Measurements from ENCODE around the gene PPP1R2B.
"Not testable (repeated sequence)": the region's sequence is repeated elsewhere in the genome, so short reads cannot be mapped to it uniquely, and the experiment has no call there.

The PPP1R2B gene

DNA sequence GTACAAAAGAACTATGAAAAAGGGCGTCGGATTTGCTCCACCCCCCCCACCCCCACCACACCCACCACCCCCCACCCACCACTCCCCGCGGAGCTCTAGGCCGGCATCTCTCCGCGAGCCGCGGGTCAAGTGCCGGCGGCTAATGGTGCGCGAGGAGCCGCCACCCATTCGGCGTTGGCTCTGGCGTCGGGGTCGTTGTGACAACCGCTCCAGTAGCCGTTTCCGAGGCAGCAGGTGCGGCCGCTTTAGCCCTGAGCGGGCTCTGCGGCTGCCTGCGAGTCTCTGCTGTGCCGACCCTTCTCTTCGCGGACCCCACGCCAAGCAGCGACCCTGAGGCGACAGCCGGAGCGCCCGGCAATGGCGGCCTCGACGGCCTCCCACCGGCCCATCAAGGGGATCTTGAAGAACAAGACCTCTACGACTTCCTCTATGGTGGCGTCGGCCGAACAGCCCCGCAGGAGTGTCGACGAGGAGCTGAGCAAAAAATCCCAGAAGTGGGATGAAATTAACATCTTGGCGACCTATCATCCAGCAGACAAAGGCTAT, at the start of gene PPP1R2B:
PPP1R2B (plus strand) TSS at position 90 of the 546 bp plus-strand sequence; CDS start at position 358, 268 bp downstream.
- no peak within 1 kb of the TSS for H3K4me3 ChIP-seq (ENCODE audit: low read depth, low read length)

DNA sequence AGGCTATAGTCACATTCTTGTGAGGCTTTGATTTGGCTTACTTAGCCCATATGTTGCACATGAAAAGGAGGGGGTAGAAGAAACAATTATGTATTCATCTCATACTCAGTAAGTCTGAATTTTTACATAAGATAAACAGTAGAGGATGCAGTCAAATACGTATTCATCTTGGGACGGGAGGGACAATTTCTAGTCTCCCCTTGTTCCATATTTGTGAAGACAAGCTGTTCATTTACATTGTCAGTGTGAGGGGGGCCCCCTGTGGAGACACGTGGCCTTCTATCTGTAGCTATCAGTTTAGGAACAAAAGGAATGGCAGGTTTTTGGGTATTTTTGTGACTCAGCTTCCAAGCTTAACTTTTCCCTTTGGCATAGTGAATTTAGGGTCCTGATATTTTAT, 49.2 kb upstream of the PPP1R2B start:
- H3K4me3 ChIP-seq (ENCODE audit: low read depth, low read length): no peak overlapping the region

DNA sequence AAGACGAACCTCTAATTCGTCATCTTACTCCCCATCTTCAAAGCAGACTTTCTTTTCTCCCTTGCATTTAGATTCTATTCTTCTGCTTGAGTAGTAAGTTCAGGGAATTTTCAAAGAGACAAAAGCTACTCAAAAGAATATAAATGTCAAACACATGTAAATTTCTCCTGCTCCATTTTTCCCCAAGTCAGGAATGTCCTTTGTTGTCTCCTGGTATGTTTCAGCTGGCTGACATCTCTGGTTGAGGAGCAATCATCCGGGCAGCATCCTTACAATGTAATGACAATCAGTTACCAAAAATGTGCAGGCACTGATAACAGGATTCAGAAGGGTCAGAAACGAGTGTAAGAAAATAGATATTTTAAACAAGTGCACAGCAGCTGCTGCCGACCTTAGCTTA, 47.6 kb upstream of the PPP1R2B start:
- no peak overlapping the region for H3K4me3 ChIP-seq (ENCODE audit: low read depth, low read length)

DNA sequence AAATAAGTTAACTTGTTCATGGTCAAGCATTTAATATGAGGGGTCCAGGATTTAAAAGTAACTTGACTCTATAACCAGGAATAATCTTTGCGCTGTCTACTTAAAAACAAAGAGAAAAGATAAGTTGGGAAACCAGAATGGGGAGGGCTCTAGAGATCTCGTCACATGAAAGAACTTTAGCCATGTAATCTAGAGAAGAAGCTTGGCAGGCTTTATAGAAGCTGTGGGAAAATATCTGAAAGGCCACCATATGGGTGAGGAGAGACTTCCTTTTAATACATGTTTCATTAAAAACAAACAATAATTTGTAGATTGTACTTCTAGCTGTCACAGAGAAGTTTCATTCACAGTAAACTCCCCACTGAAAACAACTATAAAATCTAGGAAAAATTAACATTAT, 46.7 kb upstream of the PPP1R2B start:
- H3K4me3 ChIP-seq (ENCODE audit: low read depth, low read length): no peak overlapping the region

DNA sequence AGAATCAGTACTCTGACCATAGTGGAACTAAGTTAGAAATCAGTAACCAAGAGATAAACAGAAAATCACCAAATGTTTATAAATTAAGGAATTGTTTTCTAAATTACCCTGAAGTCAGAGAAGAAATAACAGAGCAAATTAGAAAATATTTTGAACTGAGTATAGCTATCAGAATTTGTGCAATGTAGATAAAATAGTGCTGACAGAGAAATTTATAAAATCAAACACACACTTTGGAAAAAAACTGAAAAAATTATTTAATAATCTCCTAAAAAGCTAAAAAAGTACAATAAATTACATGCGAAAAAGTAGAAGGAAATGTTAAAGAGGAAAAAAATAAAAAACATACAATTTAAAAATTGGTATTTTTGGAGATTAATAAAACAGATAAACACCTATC, 37.1 kb upstream of the PPP1R2B start:
- H3K4me3 ChIP-seq (ENCODE audit: low read depth, low read length): no peak overlapping the region

DNA sequence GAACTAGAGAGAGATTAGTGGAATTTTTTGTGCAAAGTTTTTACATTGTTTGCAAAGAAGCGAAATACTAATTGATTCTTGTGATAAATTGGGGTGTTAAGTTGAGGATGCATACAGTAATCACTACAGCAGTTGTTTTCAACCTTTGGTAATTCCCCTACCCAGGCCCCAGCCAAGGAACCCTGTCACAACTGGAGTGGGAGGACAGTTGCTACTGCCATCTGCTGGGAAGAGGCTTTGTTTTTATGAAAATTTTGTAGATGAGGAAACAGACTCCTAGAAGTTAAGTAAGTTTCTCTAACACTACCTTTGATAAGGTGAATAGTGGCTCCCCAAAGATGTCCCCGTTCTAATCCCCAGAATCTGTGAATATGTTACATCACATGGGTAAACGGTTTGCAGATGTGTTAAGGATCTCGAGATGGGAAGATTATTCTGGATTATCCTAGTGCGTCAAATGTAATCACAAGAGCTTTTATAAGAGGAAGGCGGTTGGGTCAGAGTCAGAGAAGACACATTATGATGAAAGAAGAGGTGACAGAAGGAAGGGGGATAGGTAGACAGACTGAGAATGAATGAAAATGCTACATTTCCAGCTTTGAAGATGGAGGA, 34.0 kb upstream of the PPP1R2B start:
- no peak overlapping the region for H3K4me3 ChIP-seq (ENCODE audit: low read depth, low read length)

DNA sequence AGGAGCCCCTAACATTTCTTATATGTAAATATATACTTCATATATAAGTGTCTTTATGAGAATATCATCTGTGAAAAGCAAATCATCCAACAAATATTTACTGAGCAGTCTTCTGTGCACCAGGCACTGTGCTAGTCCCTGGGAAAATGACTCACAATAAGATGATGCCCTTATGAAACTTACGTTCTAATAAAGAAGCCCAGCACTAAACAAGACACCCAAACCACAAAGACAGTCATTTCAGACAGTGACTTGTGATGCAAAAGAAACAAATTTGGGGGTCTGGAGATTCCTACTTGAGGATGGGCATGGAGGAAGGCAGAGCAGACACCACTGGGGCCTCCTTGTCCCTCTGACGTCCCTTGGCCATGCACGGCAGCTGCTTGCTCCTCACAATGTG, 30.6 kb upstream of the PPP1R2B start:
- no peak overlapping the region for H3K4me3 ChIP-seq (ENCODE audit: low read depth, low read length)

DNA sequence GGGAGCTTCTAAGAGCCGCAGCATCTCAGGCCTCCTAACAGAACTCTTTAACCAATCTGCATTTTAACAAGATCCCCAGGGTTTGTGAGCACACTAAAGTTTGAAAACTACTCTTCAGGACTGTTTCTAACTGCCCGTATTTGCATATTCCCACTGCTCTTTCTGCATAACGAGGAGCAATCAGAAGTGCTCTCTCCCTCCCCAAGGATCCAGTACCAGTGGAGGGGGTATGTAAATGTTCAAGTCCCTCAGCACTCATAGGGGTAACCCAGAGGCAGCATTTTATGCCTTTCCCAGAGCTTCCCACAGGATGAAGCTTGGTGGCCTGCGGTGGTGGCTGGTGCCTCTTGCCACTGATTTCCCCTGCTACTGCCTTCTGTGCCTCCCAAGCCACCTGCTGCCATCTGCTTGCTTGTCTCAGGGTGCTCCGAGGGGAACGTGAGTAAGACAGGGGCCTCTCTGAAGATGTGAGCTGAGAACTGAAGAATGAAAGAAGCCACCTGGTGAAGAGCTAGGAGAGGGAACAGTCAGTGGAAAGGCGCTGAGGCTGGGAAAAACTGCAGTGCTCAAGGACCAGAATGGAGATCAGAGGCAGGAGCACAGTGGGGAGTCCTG, 30.0 kb upstream of the PPP1R2B start:
- H3K4me3 ChIP-seq (ENCODE audit: low read depth, low read length): no peak overlapping the region

DNA sequence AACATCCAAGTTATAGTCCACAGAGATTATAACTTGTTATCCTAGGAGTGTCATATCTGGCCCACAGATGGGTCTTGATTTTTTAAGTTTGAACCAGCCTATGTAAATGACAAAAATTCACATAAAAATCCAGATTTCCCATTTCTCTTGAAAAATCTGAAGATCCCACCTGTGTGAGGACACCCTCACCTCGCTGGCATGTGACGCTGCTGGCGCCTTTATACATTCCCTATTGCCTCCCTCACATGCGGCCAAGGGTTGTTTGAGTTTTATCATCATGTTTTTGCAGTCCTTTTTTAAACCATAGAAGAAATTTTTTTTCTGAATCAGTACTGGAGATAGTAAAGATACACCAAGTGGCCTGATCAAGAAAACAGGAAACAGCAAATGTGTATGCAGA, 25.9 kb upstream of the PPP1R2B start:
- no peak overlapping the region for H3K4me3 ChIP-seq (ENCODE audit: low read depth, low read length)

DNA sequence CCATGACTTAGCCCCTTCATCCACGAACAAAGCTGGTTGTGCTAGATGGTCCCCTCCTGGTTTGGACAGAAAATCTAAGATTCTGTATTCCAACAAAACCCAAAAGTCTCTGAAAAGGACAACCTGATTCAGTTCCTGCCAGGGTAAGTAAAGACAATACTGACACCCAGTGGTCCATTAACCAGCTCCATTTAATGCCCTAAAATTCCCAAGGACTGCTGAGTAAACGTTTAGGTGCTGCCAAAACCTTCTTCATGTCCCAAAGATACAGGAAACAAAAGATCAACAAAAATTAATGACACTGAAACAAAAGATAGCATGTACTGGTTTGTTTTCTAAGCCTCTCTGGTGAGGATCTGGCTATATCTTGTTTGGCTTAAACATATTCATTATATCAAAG, 25.3 kb upstream of the PPP1R2B start:
- no peak overlapping the region for H3K4me3 ChIP-seq (ENCODE audit: low read depth, low read length)

DNA sequence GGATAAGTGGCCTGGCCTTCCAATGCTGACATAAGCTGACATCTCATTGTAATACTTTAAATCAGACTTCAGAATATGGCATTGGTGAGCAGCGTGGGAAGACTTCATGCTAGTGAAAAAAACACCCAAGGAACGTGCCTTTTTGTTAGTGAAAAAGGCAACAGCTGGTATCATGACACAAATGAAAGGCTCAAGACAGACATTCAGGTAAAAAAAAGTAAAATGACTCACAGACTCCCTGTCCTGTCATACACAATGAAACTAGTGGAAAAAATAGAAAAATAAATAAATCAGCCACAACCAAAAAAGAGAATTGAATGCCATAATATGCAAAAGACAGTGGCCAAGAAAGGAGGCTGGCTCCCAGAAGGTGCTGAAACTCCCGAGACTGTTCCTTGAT, 24.4 kb upstream of the PPP1R2B start:
- H3K4me3 ChIP-seq (ENCODE audit: low read depth, low read length): no peak overlapping the region

DNA sequence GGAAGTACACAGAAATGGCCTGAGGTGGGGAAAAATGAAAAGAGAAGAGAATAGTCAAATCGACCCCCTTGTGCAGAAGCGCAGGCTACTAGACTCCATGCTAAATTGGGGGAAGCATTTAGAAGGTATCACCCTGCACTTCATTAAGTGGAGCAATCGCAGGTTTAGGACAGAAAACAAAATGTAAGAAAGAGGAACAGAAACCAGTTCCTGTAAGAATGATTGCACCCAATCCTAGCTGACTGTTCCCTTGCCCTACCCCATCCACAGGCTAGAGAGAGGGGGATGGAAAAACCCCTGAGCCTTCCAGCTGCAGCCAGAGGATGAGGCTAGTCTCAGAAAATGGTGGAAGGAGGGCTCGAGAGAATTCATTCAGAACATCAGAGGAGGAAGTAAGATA, 23.9 kb upstream of the PPP1R2B start:
- H3K4me3 ChIP-seq (ENCODE audit: low read depth, low read length): no peak overlapping the region

DNA sequence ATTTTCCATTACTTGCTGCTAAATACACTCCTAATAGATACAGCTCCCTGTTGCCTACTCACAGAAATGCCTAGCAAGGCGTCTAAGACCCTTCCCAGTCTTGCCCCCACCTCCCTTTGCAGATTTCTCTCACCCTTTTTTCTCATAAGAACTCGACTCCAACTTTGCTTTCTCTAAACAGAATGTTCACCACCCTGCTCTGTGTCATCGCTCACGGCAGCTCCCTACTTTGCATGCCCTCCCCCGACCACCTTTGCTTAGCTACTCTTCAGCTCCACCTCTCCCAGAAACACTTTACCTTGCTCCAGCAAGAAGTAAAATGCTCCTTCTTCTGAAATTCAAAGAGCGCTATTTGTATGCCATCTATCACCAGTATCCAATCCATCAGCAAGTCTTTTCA, 15.2 kb upstream of the PPP1R2B start:
- H3K4me3 ChIP-seq (ENCODE audit: low read depth, low read length): no peak overlapping the region

DNA sequence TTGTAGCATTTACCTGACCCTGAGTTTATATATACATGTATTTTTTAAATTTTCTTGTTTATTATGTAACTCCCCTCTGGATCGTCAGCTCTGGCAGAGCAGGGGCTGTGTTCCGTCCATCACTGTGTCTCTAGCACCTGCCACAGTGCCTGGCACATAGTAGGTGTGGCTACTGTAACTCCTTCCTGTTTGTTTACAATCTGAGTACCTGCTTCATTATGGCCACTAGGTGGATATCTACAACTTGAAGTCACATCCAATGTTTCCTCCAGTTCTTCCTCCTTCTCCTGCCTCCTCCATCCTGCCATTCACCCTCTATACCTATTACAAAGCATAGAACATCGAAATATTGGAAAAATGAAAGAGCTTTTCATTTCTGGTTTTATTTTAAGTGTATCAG, 14.2 kb upstream of the PPP1R2B start:
- no peak overlapping the region for H3K4me3 ChIP-seq (ENCODE audit: low read depth, low read length)

DNA sequence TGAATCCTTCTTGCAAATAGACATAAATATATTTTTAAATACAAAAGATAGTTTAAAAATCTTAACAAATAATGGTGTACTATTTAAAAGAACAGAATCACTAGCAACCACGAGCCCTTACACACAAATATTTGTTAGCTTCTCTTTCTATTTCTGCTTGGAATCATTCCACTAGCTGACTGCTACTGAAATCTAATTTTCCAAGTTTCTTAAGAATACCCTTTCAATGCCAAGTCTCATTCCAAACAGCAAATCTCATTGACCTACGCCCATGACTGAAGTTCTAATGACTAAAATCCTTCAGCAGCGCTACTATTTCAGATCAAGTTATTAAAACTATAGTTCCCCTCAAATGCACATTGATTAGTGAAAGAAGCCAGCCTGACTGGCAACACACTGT, 13.2 kb upstream of the PPP1R2B start:
- no peak overlapping the region for H3K4me3 ChIP-seq (ENCODE audit: low read depth, low read length)

DNA sequence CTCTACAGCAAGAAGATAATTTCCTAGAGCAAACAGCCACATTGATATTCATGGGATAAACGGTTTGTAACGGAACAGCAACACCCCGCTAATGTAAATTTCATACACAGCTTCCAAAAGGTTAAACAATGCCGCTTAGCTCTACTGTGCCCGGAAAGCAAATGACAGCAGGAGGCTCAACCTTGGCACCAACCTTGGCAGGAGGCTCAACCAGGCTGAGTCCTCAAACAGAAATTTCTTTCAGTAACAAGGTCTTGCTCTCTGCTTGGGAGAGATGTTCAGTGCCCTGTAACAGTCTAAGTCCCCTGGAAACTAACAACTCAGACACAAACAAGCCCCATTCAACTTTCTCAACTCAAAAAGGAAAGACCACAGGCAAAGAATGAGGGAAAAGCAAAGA, 11.1 kb upstream of the PPP1R2B start:
- H3K4me3 ChIP-seq (ENCODE audit: low read depth, low read length): no peak overlapping the region

DNA sequence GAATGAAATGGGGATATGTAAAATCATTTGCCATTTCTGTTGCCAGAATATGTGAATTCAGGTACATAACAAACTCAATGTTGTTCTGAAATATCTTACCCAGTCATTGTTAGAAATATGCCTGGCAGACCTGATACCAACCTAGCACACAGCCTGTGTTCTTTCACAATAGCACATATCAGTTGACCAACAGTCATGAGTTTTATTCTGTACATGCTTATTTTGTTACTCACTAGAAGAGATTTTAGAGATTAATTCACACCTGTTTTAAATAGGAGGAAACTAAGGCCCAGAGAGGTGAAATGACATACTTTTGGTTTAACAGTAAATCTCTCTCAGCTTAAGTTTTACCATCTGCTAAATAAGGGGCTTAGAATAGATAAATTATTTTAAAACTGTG, 8.4 kb upstream of the PPP1R2B start:
- H3K4me3 ChIP-seq (ENCODE audit: low read depth, low read length): no peak overlapping the region

DNA sequence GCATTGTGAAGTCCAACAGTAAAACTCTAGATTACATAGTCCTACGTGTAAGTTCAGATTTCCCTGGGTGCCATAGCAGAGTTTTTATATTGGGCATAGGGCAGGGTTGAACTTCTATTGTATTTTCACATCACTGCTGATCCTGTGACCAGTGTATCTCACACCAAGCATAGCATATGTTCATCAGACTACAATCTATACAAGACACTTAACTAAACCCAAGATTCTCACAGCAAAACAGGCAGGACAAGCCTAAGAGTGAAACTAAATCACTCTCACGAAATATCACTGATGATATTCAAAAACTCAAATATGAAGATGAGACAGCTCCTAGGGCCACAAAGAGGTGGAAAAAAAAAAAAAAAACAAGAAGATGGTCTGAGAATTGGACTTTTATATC, 3.2 kb upstream of the PPP1R2B start:
- no peak overlapping the region for H3K4me3 ChIP-seq (ENCODE audit: low read depth, low read length)

DNA sequence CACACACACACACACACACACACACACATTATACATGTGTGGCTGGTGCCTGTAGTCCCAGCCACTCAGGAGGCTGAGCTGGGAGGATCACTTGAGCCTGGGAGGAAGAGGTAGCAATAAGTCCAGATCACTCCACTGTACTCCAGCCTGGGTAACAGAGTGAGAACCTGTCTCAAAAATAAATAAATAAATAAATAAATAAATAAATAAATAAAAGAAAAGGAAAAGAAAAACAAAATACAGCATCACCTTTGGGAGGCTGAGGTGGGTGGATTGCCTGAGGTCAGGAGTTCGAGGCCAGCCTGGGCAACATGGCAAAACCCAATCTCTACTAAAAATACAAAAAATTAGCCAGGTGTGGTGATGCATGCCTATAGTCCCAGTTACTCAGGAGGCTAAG, 1.6 kb upstream of the PPP1R2B start:
- not testable (repeated sequence) for H3K4me3 ChIP-seq (ENCODE audit: low read depth, low read length)

DNA sequence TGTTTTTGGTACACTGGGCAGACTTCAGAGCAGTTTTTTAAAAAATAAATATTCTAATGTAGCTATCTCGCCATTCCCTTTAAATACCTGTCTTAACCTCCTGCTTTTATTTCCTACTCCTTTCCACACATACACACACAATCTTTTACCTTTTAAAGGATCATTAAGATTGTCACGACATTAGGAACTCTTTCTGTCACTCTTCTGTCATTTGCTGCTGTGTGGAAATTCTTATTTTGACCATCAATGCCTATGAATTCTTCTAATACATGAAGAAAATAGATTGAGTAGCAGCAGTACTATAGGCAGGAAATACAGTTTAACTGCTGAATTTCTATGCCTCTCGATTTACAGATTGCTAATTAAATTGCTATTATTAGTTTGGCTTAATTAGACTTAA, 1.8 kb downstream of the PPP1R2B start:
- no peak overlapping the region for H3K4me3 ChIP-seq (ENCODE audit: low read depth, low read length)

DNA sequence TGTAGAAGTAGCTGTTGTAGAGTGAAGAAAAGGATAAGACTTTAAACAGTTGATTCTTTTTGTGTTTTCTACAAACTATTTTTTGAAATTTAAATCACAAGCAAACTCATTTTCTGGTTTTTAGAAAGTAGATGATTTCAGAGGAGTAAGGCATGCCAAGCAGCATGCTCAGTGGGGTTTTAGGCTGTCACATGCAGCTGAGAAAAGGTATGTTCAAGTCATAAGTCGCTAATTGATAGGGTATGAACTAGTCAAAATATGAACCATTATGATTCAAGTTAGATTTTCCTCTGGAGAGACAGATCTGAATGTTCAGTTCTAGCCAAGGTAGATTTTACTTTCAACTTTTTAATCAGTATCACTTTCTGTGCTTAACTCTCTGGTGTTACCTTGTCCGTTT, 3.0 kb downstream of the PPP1R2B start:
- not testable (repeated sequence) for H3K4me3 ChIP-seq (ENCODE audit: low read depth, low read length)

DNA sequence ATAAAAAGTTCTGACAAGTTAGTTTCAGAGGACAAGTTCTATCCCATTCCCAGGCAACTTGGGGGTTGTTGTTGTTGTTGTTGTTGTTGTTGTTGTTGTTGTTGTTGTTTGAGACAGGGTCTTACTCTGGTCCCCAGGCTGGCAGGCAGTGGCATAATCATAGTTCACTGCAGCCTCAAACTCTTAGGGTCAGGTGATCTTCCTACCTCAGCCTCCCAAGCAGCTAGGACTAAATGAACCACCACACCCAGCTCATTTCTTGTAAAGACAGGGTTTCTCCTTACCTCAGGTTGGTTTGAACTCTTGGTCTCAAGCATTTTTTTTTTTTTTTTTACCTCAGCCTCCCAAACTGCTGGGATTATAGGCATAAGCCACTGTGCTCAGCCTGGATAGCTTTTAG, 15.3 kb downstream of the PPP1R2B start:
- H3K4me3 ChIP-seq (ENCODE audit: low read depth, low read length): no peak overlapping the region

DNA sequence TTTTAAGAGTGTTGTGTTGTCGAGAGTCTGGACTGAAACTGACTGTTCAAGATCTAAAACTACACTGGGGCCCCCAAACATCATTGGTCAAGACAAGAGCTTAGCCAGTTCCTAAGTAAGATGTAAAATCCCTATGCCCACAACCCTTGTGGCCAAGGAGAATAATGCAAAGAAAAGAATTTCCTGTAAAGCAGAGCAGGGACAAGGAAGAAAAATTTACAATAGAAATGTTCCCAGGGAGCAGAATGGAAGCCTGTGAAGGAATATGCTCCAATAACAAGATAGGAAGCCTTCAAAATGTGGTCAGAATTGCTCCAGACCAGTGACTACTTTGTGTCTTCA, 20.4 kb downstream of the PPP1R2B start:
- H3K4me3 ChIP-seq (ENCODE audit: low read depth, low read length): no peak overlapping the region
